Embryonic facial prominence (tissue), 1 donor: Measurements from ENCODE around the gene RPS27L.
"Not testable (repeated sequence)": the region's sequence is repeated elsewhere in the genome, so short reads cannot be mapped to it uniquely, and the experiment has no call there.

Experiments
- DNase-seq: peaks from one replicate; pipeline ENCODE4 v3.0.0-alpha.2; 2016; ENCODE audit errors: extremely low spot score

RPS27L gene

DNA sequence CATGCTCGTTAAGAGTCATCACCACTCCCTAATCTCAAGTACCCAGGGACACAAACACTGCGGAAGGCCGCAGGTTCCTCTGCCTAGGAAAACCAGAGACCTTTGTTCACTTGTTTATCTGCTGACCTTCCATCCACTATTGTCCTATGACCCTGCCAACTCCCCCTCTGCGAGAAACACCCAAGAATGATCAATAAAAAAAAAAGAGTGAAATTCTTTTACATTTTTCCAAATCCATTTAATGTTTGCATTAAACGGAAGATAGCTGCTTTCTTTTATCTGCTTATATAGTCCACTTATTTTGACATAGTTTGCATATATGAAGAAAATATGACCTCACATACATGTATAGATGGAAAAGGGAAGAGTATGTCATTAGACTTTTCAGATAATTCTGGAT, 57.7 kb downstream of the RPS27L start:
- DNase-seq, result not testable (repeated sequence)

DNA sequence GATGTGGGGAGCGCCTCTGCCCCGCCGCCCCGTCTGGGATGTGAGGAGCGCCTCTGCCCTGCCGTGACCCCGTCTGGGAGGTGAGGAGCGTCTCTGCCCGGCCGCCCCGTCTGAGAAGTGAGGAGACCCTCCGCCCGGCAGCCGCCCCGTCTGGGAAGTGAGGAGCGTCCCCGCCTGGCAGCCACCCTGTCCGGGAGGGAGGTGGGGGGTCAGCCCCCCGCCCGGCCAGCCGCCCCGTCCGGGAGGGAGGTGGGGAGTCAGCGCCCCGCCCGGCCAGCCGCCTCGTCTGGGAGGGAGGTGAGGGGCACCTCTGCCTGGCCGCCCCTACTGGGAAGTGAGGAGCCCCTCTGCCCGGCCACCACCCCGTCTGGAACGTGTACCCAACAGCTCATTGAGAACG, 58.4 kb downstream of the RPS27L start:
- DNase-seq, result not testable (repeated sequence)
